CD14-positive monocyte (primary cell): ENCODE results near the gene CDKN2AIPNL. TPM values are rescaled to one million over a fixed set of nuclear protein-coding genes. Genes with fewer than 3 reads are reported as not detected.

Source experiments
- DNase-seq, 3 donors: peaks; one replicate each; pipeline ENCODE4 v3.0.0-alpha.2; 2011 to 2022
- H2AFZ ChIP-seq: 2 replicates; pipeline ENCODE4 v1.6.0; 2012; ENCODE audit warnings: mild to moderate bottlenecking, low read depth, low read length, inconsistent platforms; ENCODE audit not compliant: insufficient read depth, poor library complexity, severe bottlenecking
- H3K27ac ChIP-seq, 2 donors: 1 replicate in 1 of 2; 2 replicates in 1 of 2; pipeline ENCODE4 v1.5.1; 2012 to 2013; ENCODE audit warnings: low read length in 2 of 2, control low read depth in 1 of 2, inconsistent platforms in 1 of 2, low read depth in 1 of 2, mild to moderate bottlenecking in 1 of 2
- H3K27me3 ChIP-seq, 2 donors: one replicate each; pipeline versions ENCODE4 v1.6.0 to v1.6.1; 2011 to 2013; ENCODE audit warnings: low read length in 2 of 2; ENCODE audit not compliant: control insufficient read depth in 2 of 2, insufficient read depth in 2 of 2
- H3K36me3 ChIP-seq, 2 donors: replicated peaks in 1 of 2; 1 replicate in 1 of 2; 2 replicates in 1 of 2; pipeline versions ENCODE4 v1.5.1 to v1.6.1; 2012 to 2013; ENCODE audit warnings: low read length in 2 of 2, control low read depth in 1 of 2, inconsistent platforms in 1 of 2, mild to moderate bottlenecking in 1 of 2; ENCODE audit not compliant: insufficient read depth in 2 of 2, control insufficient read depth in 1 of 2
- H3K4me1 ChIP-seq, 2 donors: 1 replicate in 1 of 2; 2 replicates in 1 of 2; pipeline versions ENCODE4 v1.5.1 to v1.6.1; 2012 to 2013; ENCODE audit warnings: low read length in 2 of 2, control low read depth in 1 of 2, inconsistent platforms in 1 of 2, mild to moderate bottlenecking in 1 of 2, moderate library complexity in 1 of 2; ENCODE audit not compliant: insufficient read depth in 2 of 2, control insufficient read depth in 1 of 2
- H3K4me2 ChIP-seq: replicated peaks from 2 replicates; pipeline ENCODE3; 2012; ENCODE audit warnings: low read length, moderate library complexity, mild to moderate bottlenecking; ENCODE audit not compliant: poor library complexity, severe bottlenecking; ENCODE audit errors: extremely low read depth
- H3K4me3 ChIP-seq, 3 experiments: fragments of 200-600 bp in 1 of 3; sonication (generic) in 1 of 3; replicated peaks in 1 of 3; 1 replicate in 2 of 3; 2 replicates in 1 of 3; pipeline ENCODE4 v1.5.1; 2011 to 2013; ENCODE audit warnings: low read length in 3 of 3, mild to moderate bottlenecking in 3 of 3, control low read depth in 2 of 3, low read depth in 2 of 3, inconsistent platforms in 1 of 3, moderate library complexity in 1 of 3
- H3K79me2 ChIP-seq: 2 replicates; pipeline ENCODE4 v1.6.0; 2012; ENCODE audit warnings: mild to moderate bottlenecking, control low read depth, inconsistent platforms, low read length, moderate library complexity; ENCODE audit not compliant: insufficient read depth
- H3K9ac ChIP-seq: 2 replicates; pipeline ENCODE4 v1.6.0; 2017; ENCODE audit warnings: low read length, mild to moderate bottlenecking; ENCODE audit not compliant: insufficient read depth, poor library complexity, severe bottlenecking
- H3K9me3 ChIP-seq, 2 donors: replicated peaks in 1 of 2; 1 replicate in 1 of 2; 2 replicates in 1 of 2; pipeline versions ENCODE4 v1.5.1 to v1.6.1; 2012 to 2013; ENCODE audit warnings: low read length in 2 of 2, control low read depth in 1 of 2; ENCODE audit not compliant: control insufficient read depth in 1 of 2, insufficient read depth in 1 of 2
- H4K20me1 ChIP-seq: 2 replicates; pipeline ENCODE4 v1.6.0; 2012; ENCODE audit warnings: mild to moderate bottlenecking, low read length, control low read depth, moderate library complexity; ENCODE audit not compliant: insufficient read depth
- H3K27ac Mint-ChIP-seq, 7 donors: one replicate each; pipeline ENCODE4 v1.8.0; 2020; ENCODE audit warnings: mild to moderate bottlenecking in 7 of 7, mixed read lengths in 7 of 7, moderate library complexity in 6 of 7, inconsistent platforms in 2 of 7
- H3K27me3 Mint-ChIP-seq, 3 donors: one replicate each; pipeline ENCODE4 v1.8.0; 2021 to 2022; ENCODE audit warnings: low read depth in 3 of 3, mild to moderate bottlenecking in 3 of 3, mixed read lengths in 3 of 3, moderate library complexity in 3 of 3, inconsistent platforms in 1 of 3
- H3K36me3 Mint-ChIP-seq, 2 donors: one replicate each; pipeline ENCODE4 v1.8.0; 2020; ENCODE audit warnings: mixed read lengths in 2 of 2, inconsistent platforms in 1 of 2, mild to moderate bottlenecking in 1 of 2
- H3K4me1 Mint-ChIP-seq: one replicate; pipeline ENCODE4 v1.8.0; 2020; ENCODE audit warnings: mild to moderate bottlenecking, mixed read lengths
- H3K4me3 Mint-ChIP-seq, 2 donors: one replicate each; pipeline ENCODE4 v1.8.0; 2020; ENCODE audit warnings: mild to moderate bottlenecking in 2 of 2, mixed read lengths in 2 of 2, moderate library complexity in 1 of 2
- H3K9me3 Mint-ChIP-seq, 7 donors: one replicate each; pipeline ENCODE4 v1.8.0; 2020 to 2022; ENCODE audit warnings: mixed read lengths in 7 of 7, mild to moderate bottlenecking in 6 of 7, moderate library complexity in 6 of 7, inconsistent platforms in 2 of 7
- WGBS: methylation state at CpG from one replicate; pipeline ENCODE4 v1.1.5; 2013; ENCODE audit warnings: missing lambda C conversion rate; ENCODE audit not compliant: insufficient coverage; 5-methylcytosine and 5-hydroxymethylcytosine counted together
- intact Hi-C, 2 donors: fragments of 100-400 bp; cut with micrococcal nuclease; formaldehyde crosslinking; loops; one replicate each; pipeline versions ENCODE4 v1.15.0 to v1.15.1; 2023
- polyA plus RNA-seq, 3 donors: library from polyadenylated mRNA; depleted of rRNA in 1 of 3; unstranded in 2 of 3; stranded (reverse) in 1 of 3; fragments of 300-500 nt in 2 of 3; fragments of >200 nt in 1 of 3; fragmentation: Illumina TruSeq in 2 of 3; gene quantifications; 1 replicate in 2 of 3; 2 replicates in 1 of 3; pipeline ENCODE4 v1.2.3, GENCODE V29; 2012 to 2021
- TF ChIP-seq, protein P1 (sequence below): fragments of 200-600 bp; IDR thresholded peaks from one replicate; pipeline ENCODE4 v1.8.0; 2022; ENCODE audit warnings: antibody characterized with exemption, mild to moderate bottlenecking

Gene CDKN2AIPNL
- polyA plus RNA-seq, 3 donors: 6.9 to 20.0 (median 15.0) TPM

DNA sequence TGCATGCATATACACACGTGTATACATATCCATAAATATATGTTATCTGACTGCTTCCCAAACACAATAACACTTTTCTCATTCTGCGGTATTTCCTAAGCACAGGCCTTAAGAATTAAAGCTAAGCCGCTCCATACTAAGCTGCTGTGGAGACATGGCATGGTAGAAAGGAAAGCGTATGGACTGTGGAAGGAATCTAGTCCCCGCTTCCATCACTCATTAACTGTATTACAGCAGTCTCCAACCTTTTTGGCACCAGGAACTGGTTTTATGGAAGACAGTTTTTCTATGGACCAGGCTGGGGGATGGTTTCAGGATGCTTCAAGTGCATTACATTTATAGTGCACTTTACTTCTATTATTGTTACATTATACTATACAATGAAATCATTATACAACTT is 56.0 kb downstream of the CDKN2AIPNL start:
- Mint-ChIP-seq H3K4me1 (no peaks in the 10 kb centered on the region), H3K27me3 (peaks cover 0 to 1% (median 0%) of the 10 kb centered on the region in 3 donors), H3K4me3 (no peak overlapping the region), H3K27ac (no peak overlapping the region), H3K9me3 (no peaks in the 10 kb centered on the region), H3K36me3 (peaks cover 2% of the 10 kb centered on the region in 2 donors)
- Histone ChIP-seq H3K36me3 (no peaks in the 10 kb centered on the region), H3K4me1 (no peaks in the 10 kb centered on the region), H3K9ac (no peak overlapping the region), H3K9me3 (no peaks in the 10 kb centered on the region), H4K20me1 (no peaks in the 10 kb centered on the region), H2AFZ (no peak overlapping the region), H3K4me2 (no peak overlapping the region), H3K27ac (no peak overlapping the region), H3K27me3 (no peaks in the 10 kb centered on the region), H3K4me3 (no peak overlapping the region), H3K79me2 (no peaks in the 10 kb centered on the region)
- WGBS: 100% methylated on average over 1 of the region's 5 CpGs
- DNase-seq: no peak
- intact Hi-C loops: no loop called here
- TF ChIP-seq, protein P1, sequence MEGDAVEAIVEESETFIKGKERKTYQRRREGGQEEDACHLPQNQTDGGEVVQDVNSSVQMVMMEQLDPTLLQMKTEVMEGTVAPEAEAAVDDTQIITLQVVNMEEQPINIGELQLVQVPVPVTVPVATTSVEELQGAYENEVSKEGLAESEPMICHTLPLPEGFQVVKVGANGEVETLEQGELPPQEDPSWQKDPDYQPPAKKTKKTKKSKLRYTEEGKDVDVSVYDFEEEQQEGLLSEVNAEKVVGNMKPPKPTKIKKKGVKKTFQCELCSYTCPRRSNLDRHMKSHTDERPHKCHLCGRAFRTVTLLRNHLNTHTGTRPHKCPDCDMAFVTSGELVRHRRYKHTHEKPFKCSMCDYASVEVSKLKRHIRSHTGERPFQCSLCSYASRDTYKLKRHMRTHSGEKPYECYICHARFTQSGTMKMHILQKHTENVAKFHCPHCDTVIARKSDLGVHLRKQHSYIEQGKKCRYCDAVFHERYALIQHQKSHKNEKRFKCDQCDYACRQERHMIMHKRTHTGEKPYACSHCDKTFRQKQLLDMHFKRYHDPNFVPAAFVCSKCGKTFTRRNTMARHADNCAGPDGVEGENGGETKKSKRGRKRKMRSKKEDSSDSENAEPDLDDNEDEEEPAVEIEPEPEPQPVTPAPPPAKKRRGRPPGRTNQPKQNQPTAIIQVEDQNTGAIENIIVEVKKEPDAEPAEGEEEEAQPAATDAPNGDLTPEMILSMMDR: no peak

Other genes starting within 250 kb of the CDKN2AIPNL start
- 100 to 1,000 TPM; 182 to 787 (median 735) TPM for gene SKP1, start 234.9 kb downstream of the CDKN2AIPNL start, polyA plus RNA-seq
- gene PPP2CA, start 185.8 kb downstream of the CDKN2AIPNL start, polyA plus RNA-seq: 100 to 1,000 TPM in 2 of 3 donors, 10 to 100 TPM in 1; 82.5 to 245 (median 225) TPM
- gene CDKL3, start 44.7 kb downstream of the CDKN2AIPNL start, polyA plus RNA-seq: under 1 TPM in 2 of 3 donors, not detected in 1; 0.12 to 0.47 TPM
- gene UBE2B, start 40.3 kb downstream of the CDKN2AIPNL start, polyA plus RNA-seq: 10 to 100 TPM; 30.6 to 68.6 (median 43.4) TPM
- 10 to 100 TPM in 1 of 3 donors, 1 to 10 TPM in 2; 2.1 to 10.2 (median 3.1) TPM for gene JADE2, start 113.8 kb upstream of the CDKN2AIPNL start, polyA plus RNA-seq
- gene SAR1B, start 220.9 kb upstream of the CDKN2AIPNL start, polyA plus RNA-seq: 10 to 100 TPM; 21.5 to 65.7 (median 62.3) TPM
- 1 to 10 TPM; 4.9 to 8.5 (median 7.7) TPM for gene SEC24A, start 236.9 kb upstream of the CDKN2AIPNL start, polyA plus RNA-seq